Measurements from ENCODE around the gene PEBP1. TPM values are rescaled to one million over a fixed set of nuclear protein-coding genes. Genes with fewer than 3 reads are reported as not detected.

PEBP1 gene
- total RNA-seq = 168 and 180 TPM in 2 replicates

- no peak for FAIRE-seq
- no peaks in the 10 kb centered on the region for H3K27me3 ChIP-seq (ENCODE audit: control insufficient read depth, insufficient read depth, low read length)
- TF ChIP-seq CTCF (IDR thresholded peaks at IDR 0.05; ENCODE audit: insufficient read depth, low read length, severe bottlenecking) = no peak
- DNase-seq (ENCODE audit: low read depth) = peak; percentile 76
- peak within 1 kb of the TSS; percentile 94 for H3K4me3 ChIP-seq (ENCODE audit: low read depth, low read length)
- peaks cover 3% of the 10 kb centered on the region for H3K36me3 ChIP-seq (ENCODE audit: control insufficient read depth, insufficient read depth, low read length)
Measured at GRCh38 chr12:118135788-118136558, at the start of gene PEBP1. PEBP1 (plus strand) TSS chr12:118136124; CDS start chr12:118136210, 86 bp downstream.

GRCh38 chr12:118089782-118090181 lies 46.1 kb upstream of the PEBP1 start:
- peak; percentile 28 for FAIRE-seq
- DNase-seq (ENCODE audit: low read depth) = no peak
- TF ChIP-seq CTCF (IDR thresholded peaks at IDR 0.05; ENCODE audit: insufficient read depth, low read length, severe bottlenecking) = no peak

GRCh38 chr12:118094039-118094438 lies 41.9 kb upstream of the PEBP1 start:
- DNase-seq (ENCODE audit: low read depth) (no peak), FAIRE-seq (no peak)
- no peaks in the 10 kb centered on the region for H3K27me3 ChIP-seq (ENCODE audit: control insufficient read depth, insufficient read depth, low read length)
- no peak overlapping the region for H3K4me3 ChIP-seq (ENCODE audit: low read depth, low read length)
- H3K36me3 ChIP-seq (ENCODE audit: control insufficient read depth, insufficient read depth, low read length) = no peaks in the 10 kb centered on the region
- no peak for TF ChIP-seq CTCF (IDR thresholded peaks at IDR 0.05; ENCODE audit: insufficient read depth, low read length, severe bottlenecking)

More at GRCh38 chr12:118089782-118090181, 46.1 kb upstream of the PEBP1 start:
- Histone ChIP-seq H3K36me3 (ENCODE audit: control insufficient read depth, insufficient read depth, low read length) (no peaks in the 10 kb centered on the region), H3K27me3 (ENCODE audit: control insufficient read depth, insufficient read depth, low read length) (no peaks in the 10 kb centered on the region), H3K4me3 (ENCODE audit: low read depth, low read length) (no peak overlapping the region)

- DNase-seq (ENCODE audit: low read depth) (no peak), FAIRE-seq (no peak)
- TF ChIP-seq CTCF (IDR thresholded peaks at IDR 0.05; ENCODE audit: insufficient read depth, low read length, severe bottlenecking) = no peak
- no peaks in the 10 kb centered on the region for H3K36me3 ChIP-seq (ENCODE audit: control insufficient read depth, insufficient read depth, low read length)
- no peaks in the 10 kb centered on the region for H3K27me3 ChIP-seq (ENCODE audit: control insufficient read depth, insufficient read depth, low read length)
- H3K4me3 ChIP-seq (ENCODE audit: low read depth, low read length) = no peak overlapping the region
Measured at GRCh38 chr12:118098401-118098800, 37.5 kb upstream of the PEBP1 start.

GRCh38 chr12:118098911-118099671 lies 36.8 kb upstream of the PEBP1 start:
- Histone ChIP-seq H3K36me3 (ENCODE audit: control insufficient read depth, insufficient read depth, low read length) (no peaks in the 10 kb centered on the region), H3K4me3 (ENCODE audit: low read depth, low read length) (no peak overlapping the region), H3K27me3 (ENCODE audit: control insufficient read depth, insufficient read depth, low read length) (no peaks in the 10 kb centered on the region)
- FAIRE-seq = no peak
- no peak for TF ChIP-seq CTCF (IDR thresholded peaks at IDR 0.05; ENCODE audit: insufficient read depth, low read length, severe bottlenecking)
- DNase-seq (ENCODE audit: low read depth) = peak; percentile 39

All from bronchial epithelial cell (primary cell).